HepG2 (cell line): ENCODE data around the gene PPP4C. TPM values are rescaled to one million over a fixed set of nuclear protein-coding genes. Genes with fewer than 3 reads are reported as not detected.

Experiments used
- ARID3A ChIP-seq: IDR thresholded peaks from 2 replicates; pipeline ENCODE4 v1.6.1; 2012; ENCODE audit warnings: low read depth, low read length, improper control_type of control experiment
- BRF2 ChIP-seq: sonication (generic); formaldehyde crosslinking; IDR thresholded peaks from 2 replicates; pipeline ENCODE4 v1.8.1; 2022; ENCODE audit warnings: mild to moderate bottlenecking, missing genetic modification reagents
- HMGA1 ChIP-seq: sonication (generic); formaldehyde crosslinking; conservative IDR thresholded peaks from 2 replicates; pipeline ENCODE4 v1.4.0; 2020; ENCODE audit warnings: missing genetic modification reagents
- KLF6 ChIP-seq: IDR thresholded peaks from 2 replicates; pipeline ENCODE4 v1.8.0; 2016; ENCODE audit warnings: missing biosample characterization, missing genetic modification reagents
- MXD1 ChIP-seq: sonication (generic); formaldehyde crosslinking; IDR thresholded peaks from 2 replicates; pipeline ENCODE4 v1.4.0; 2020; ENCODE audit warnings: mild to moderate bottlenecking, missing genetic modification reagents
- NFE2L2 ChIP-seq: fragments of 150-350 bp; IDR thresholded peaks from 2 replicates; pipeline ENCODE4 v1.6.1; 2014; ENCODE audit warnings: low read length
- NR1H2 ChIP-seq: sonication (generic); formaldehyde crosslinking; IDR thresholded peaks from 2 replicates; pipeline ENCODE4 v1.8.1; 2022; ENCODE audit warnings: low read depth, missing genetic modification reagents, borderline replicate concordance
- PATZ1 ChIP-seq: sonication (generic); formaldehyde crosslinking; IDR thresholded peaks from 2 replicates; pipeline ENCODE4 v1.4.0; 2020; ENCODE audit warnings: missing genetic modification reagents
- TBP ChIP-seq: sonication (generic); formaldehyde crosslinking; IDR thresholded peaks from 2 replicates; pipeline ENCODE4 v1.5.0; 2020; ENCODE audit warnings: missing genetic modification reagents
- TBX2 ChIP-seq: sonication (generic); formaldehyde crosslinking; IDR thresholded peaks from 2 replicates; pipeline ENCODE4 v1.5.0; 2020; ENCODE audit warnings: missing genetic modification reagents, mild to moderate bottlenecking, borderline replicate concordance
- TFE3 ChIP-seq: IDR thresholded peaks from 2 replicates; pipeline ENCODE4 v1.6.1; 2016
- THYN1 ChIP-seq: sonication (generic); formaldehyde crosslinking; IDR thresholded peaks from 2 replicates; pipeline ENCODE4 v1.8.1; 2023; ENCODE audit warnings: low read depth, mild to moderate bottlenecking, moderate library complexity, missing genetic modification reagents, borderline replicate concordance
- TOE1 ChIP-seq: sonication (generic); formaldehyde crosslinking; IDR thresholded peaks from 2 replicates; pipeline ENCODE4 v1.4.0; 2020; ENCODE audit warnings: mild to moderate bottlenecking, missing genetic modification reagents
- XRCC5 ChIP-seq: fragments of 200-400 bp; formaldehyde crosslinking; optimal IDR thresholded peaks from 2 replicates; pipeline ENCODE3; 2017; ENCODE audit warnings: mild to moderate bottlenecking, low read length
- ZBTB44 ChIP-seq: sonication (generic); formaldehyde crosslinking; IDR thresholded peaks from 2 replicates; pipeline ENCODE4 v1.4.0; 2020; ENCODE audit warnings: missing genetic modification reagents
- ZFP36L2 ChIP-seq: sonication (generic); formaldehyde crosslinking; IDR thresholded peaks from 2 replicates; pipeline ENCODE4 v1.4.0; 2020; ENCODE audit warnings: missing genetic modification reagents
- ZFY ChIP-seq: sonication (generic); formaldehyde crosslinking; IDR thresholded peaks from 2 replicates; pipeline ENCODE4 v1.4.0; 2020; ENCODE audit warnings: missing genetic modification reagents
- ZKSCAN8 ChIP-seq: IDR thresholded peaks from 2 replicates; pipeline ENCODE4 v1.6.1; 2016; ENCODE audit warnings: borderline replicate concordance, missing genetic modification reagents, missing compliant biosample characterization
- ZNF703 ChIP-seq: sonication (generic); formaldehyde crosslinking; IDR thresholded peaks from 2 replicates; pipeline ENCODE4 v1.5.1; 2020; ENCODE audit warnings: missing genetic modification reagents, mild to moderate bottlenecking, moderate library complexity, borderline replicate concordance
- ZNF772 ChIP-seq: sonication (generic); formaldehyde crosslinking; IDR thresholded peaks from 2 replicates; pipeline ENCODE4 v1.5.0; 2020; ENCODE audit warnings: mild to moderate bottlenecking, missing genetic modification reagents
- polyA plus RNA-seq, 8 experiments: library from polyadenylated mRNA; depleted of rRNA in 3 of 8; stranded (reverse) in 7 of 8; unstranded in 1 of 8; fragments of >200 nt; fragmentation: Illumina TruSeq in 4 of 8; extraction: Trizol in 4 of 8; gene quantifications; 2 replicates each; pipeline versions ENCODE4 v1.2.1 to v1.2.3, GENCODE V29; 2011 to 2016; ENCODE audit warnings: low read depth in 4 of 8, missing spikeins in 1 of 8, mixed read lengths in 1 of 8; ENCODE audit not compliant: insufficient read depth in 1 of 8
- total RNA-seq, 5 experiments: library from RNA; depleted of rRNA; stranded (reverse); fragments of >200 nt; fragmentation: Illumina TruSeq; extraction: Trizol; gene quantifications; 2 replicates each; pipeline ENCODE4 v1.2.3, GENCODE V29; 2016; ENCODE audit warnings: low read depth in 1 of 5

PPP4C gene
- total and polyA plus RNA-seq, 2 of the 13 experiments (the other 11 are each of a cell fraction or from before 2014, with no cell fraction given): 176 to 220 TPM

GRCh38 chr16:30032083-30032819, 43.5 kb upstream of the PPP4C start (continued):
- no peak for TF ChIP-seq ARID3A
- no peak for TF ChIP-seq NR1H2 (CRISPR knock-in tag)
- no peak for TF ChIP-seq ZBTB44 (CRISPR knock-in tag)
- TF ChIP-seq ZKSCAN8: no peak
- no peak for TF ChIP-seq TBP (CRISPR knock-in tag)
- TF ChIP-seq NFE2L2: no peak
- TF ChIP-seq PATZ1 (CRISPR knock-in tag): peak; percentile 72
- TF ChIP-seq TBX2: no peak
- no peak for TF ChIP-seq MXD1 (CRISPR knock-in tag)
- no peak for TF ChIP-seq ZFP36L2 (CRISPR knock-in tag)
- no peak for TF ChIP-seq ZNF703 (CRISPR knock-in tag)
- peak; percentile 70 for TF ChIP-seq XRCC5
- TF ChIP-seq THYN1 (CRISPR knock-in tag): no peak
- TF ChIP-seq ZFY (CRISPR knock-in tag): no peak
- no peak for TF ChIP-seq HMGA1 (CRISPR knock-in tag)
- TF ChIP-seq KLF6 (CRISPR knock-in tag): no peak
- TF ChIP-seq ZNF772: no peak
- TF ChIP-seq BRF2 (CRISPR knock-in tag): no peak
- 0 out of 2 replicates have a peak, but pooled peaks have one; percentile 45 for TF ChIP-seq TFE3 (CRISPR knock-in tag)
- no peak for TF ChIP-seq TOE1 (CRISPR knock-in tag)
